Keratinocyte (primary cell): Measurements from ENCODE around the gene MAP6D1. TPM values are rescaled to one million over a fixed set of nuclear protein-coding genes. Genes with fewer than 3 reads are reported as not detected.

ENCODE experiments used
- DNase-seq: peaks from one replicate; pipeline ENCODE4 v3.0.0-alpha.2; 2011; ENCODE audit warnings: low read depth, missing footprints, low spot score
- FAIRE-seq: peaks from 2 replicates; lab custom pipeline; 2011; peaks lifted over from hg19 to GRCh38; lab: Jason Lieb, UNC
- H2AFZ ChIP-seq: 2 replicates; pipeline ENCODE4 v1.6.0; 2012; ENCODE audit warnings: low read length, control low read depth, inconsistent platforms; ENCODE audit not compliant: control insufficient read depth
- H3K27ac ChIP-seq: 2 replicates; pipeline ENCODE4 v1.5.1; 2011; ENCODE audit warnings: low read length; ENCODE audit not compliant: control insufficient read depth, insufficient read depth
- H3K27me3 ChIP-seq: 3 replicates; pipeline ENCODE4 v1.6.0; 2011; ENCODE audit warnings: low read length; ENCODE audit not compliant: control insufficient read depth, insufficient read depth; ENCODE audit errors: extremely low read depth
- H3K36me3 ChIP-seq, 2 experiments: 2 replicates in 1 of 2; 3 replicates in 1 of 2; pipeline ENCODE4 v1.5.1; 2011; ENCODE audit warnings: low read length in 2 of 2, mild to moderate bottlenecking in 1 of 2; ENCODE audit not compliant: control insufficient read depth in 2 of 2, insufficient read depth in 2 of 2; ENCODE audit errors: extremely low read depth in 1 of 2
- H3K4me1 ChIP-seq: 3 replicates; pipeline ENCODE4 v1.5.1; 2011; ENCODE audit warnings: low read length; ENCODE audit not compliant: control insufficient read depth, insufficient read depth; ENCODE audit errors: extremely low read depth
- H3K4me2 ChIP-seq: 3 replicates; pipeline ENCODE4 v1.6.0; 2011; ENCODE audit warnings: low read depth, low read length; ENCODE audit not compliant: control insufficient read depth, insufficient read depth; ENCODE audit errors: extremely low read depth
- H3K4me3 ChIP-seq, 3 experiments: fragments of 200-600 bp in 1 of 3; sonication (generic) in 1 of 3; 2 replicates in 2 of 3; 3 replicates in 1 of 3; pipeline ENCODE4 v1.5.1; 2011 to 2016; ENCODE audit warnings: low read length in 3 of 3, mild to moderate bottlenecking in 3 of 3, control low read depth in 2 of 3, inconsistent platforms in 1 of 3, low read depth in 1 of 3, mixed read lengths in 1 of 3, mixed run types in 1 of 3, moderate library complexity in 1 of 3; ENCODE audit not compliant: control insufficient read depth in 2 of 3, insufficient read depth in 2 of 3; ENCODE audit errors: extremely low read depth in 1 of 3
- H3K79me2 ChIP-seq: 2 replicates; pipeline ENCODE4 v1.6.0; 2012; ENCODE audit warnings: low read length; ENCODE audit not compliant: control insufficient read depth, insufficient read depth
- H3K9ac ChIP-seq: 3 replicates; pipeline ENCODE4 v1.6.0; 2011; ENCODE audit warnings: low read length; ENCODE audit not compliant: control insufficient read depth, insufficient read depth; ENCODE audit errors: extremely low read depth
- H3K9me1 ChIP-seq: 3 replicates; pipeline ENCODE4 v1.6.0; 2011; ENCODE audit warnings: low read length; ENCODE audit not compliant: control insufficient read depth, insufficient read depth; ENCODE audit errors: extremely low read depth
- H3K9me3 ChIP-seq: 2 replicates; pipeline ENCODE4 v1.5.1; 2012; ENCODE audit warnings: low read depth, low read length; ENCODE audit not compliant: control insufficient read depth
- H4K20me1 ChIP-seq: 3 replicates; pipeline ENCODE4 v1.6.0; 2011; ENCODE audit warnings: low read length; ENCODE audit not compliant: control insufficient read depth, insufficient read depth; ENCODE audit errors: extremely low read depth
- CTCF ChIP-seq, 3 experiments: IDR thresholded peaks in 1 of 3; conservative IDR thresholded peaks in 1 of 3; optimal IDR thresholded peaks in 1 of 3; 2 replicates in 2 of 3; 3 replicates in 1 of 3; pipeline versions ENCODE3 to v1.5.1; 2011; ENCODE audit warnings: low read length in 3 of 3, mild to moderate bottlenecking in 3 of 3, moderate library complexity in 2 of 3, control low read depth in 1 of 3, inconsistent platforms in 1 of 3; ENCODE audit not compliant: insufficient read depth in 2 of 3; ENCODE audit errors: extremely low read depth in 1 of 3
- EZH2 ChIP-seq: IDR thresholded peaks from one replicate; pipeline ENCODE4 v1.6.1; 2012; ENCODE audit warnings: inconsistent platforms, mild to moderate bottlenecking, low read length, moderate library complexity
- dilution Hi-C: fragments of 300-500 bp; cut with MboI; formaldehyde crosslinking; loops from one replicate; pipeline ENCODE4 v1.7.0; 2020; ENCODE audit warnings: low sequenced_read_pairs; ENCODE audit not compliant: extremely low pct_ligation_motif_present
- polyA plus RNA-seq, 5 experiments: library from polyadenylated mRNA; depleted of rRNA in 3 of 5; stranded (reverse) in 3 of 5; stranded (forward) in 1 of 5; unstranded in 1 of 5; fragments of >200 nt; gene quantifications; 1 replicate in 1 of 5; 2 replicates in 3 of 5; 3 replicates in 1 of 5; pipeline versions ENCODE4 v1.2.1 to v1.2.3, GENCODE V29; 2011 to 2012; ENCODE audit warnings: missing spikeins in 2 of 5, low read depth in 1 of 5, low replicate concordance in 1 of 5

The MAP6D1 gene
- polyA plus RNA-seq, 1 donor (not counting 4 experiments of a cell fraction or from before 2014, with no cell fraction given), result 1.4 TPM

GRCh38 chr3:183868796-183869195 is 43.4 kb upstream of the MAP6D1 start:
- dilution Hi-C loops, result no loop called here
- no peaks in the 10 kb centered on the region for H3K9me1 ChIP-seq
- no peak overlapping the region for H3K4me3 ChIP-seq
- no peaks in the 10 kb centered on the region for H3K27me3 ChIP-seq
- H2AFZ ChIP-seq, result no peak overlapping the region
- no peak overlapping the region for H3K4me2 ChIP-seq
- no peak for FAIRE-seq
- no peak for TF ChIP-seq EZH2
- TF ChIP-seq CTCF (optimal IDR thresholded peaks at IDR 0.05 in 1 of 3, IDR thresholded peaks at IDR 0.05 in 1 of 3, conservative IDR thresholded peaks at IDR 0.05 in 1 of 3; ENCODE audit: extremely low read depth in 1 of 3, insufficient read depth in 2 of 3, low read length in 3 of 3), result no peak
- H3K4me1 ChIP-seq, result peaks cover 10% of the 10 kb centered on the region
- H3K79me2 ChIP-seq, result peaks cover 34% of the 10 kb centered on the region
- H4K20me1 ChIP-seq, result peaks cover 3% of the 10 kb centered on the region
- no peak overlapping the region for H3K9ac ChIP-seq
- H3K36me3 ChIP-seq, result peaks cover 7 to 10% of the 10 kb centered on the region in 2 experiments
- H3K27ac ChIP-seq, result no peak overlapping the region
- no peaks in the 10 kb centered on the region for H3K9me3 ChIP-seq
- no peak for DNase-seq

GRCh38 chr3:183862610-183863009 is 37.2 kb upstream of the MAP6D1 start:
- DNase-seq (no peak), FAIRE-seq (no peak)
- Histone ChIP-seq H3K27me3 (no peaks in the 10 kb centered on the region), H3K4me1 (no peaks in the 10 kb centered on the region), H3K9ac (no peak overlapping the region), H3K27ac (no peak overlapping the region), H3K4me3 (no peak overlapping the region), H3K36me3 (peaks cover 9 to 16% of the 10 kb centered on the region in 2 experiments), H3K9me1 (no peaks in the 10 kb centered on the region), H2AFZ (no peak overlapping the region), H3K79me2 (no peaks in the 10 kb centered on the region), H3K9me3 (no peaks in the 10 kb centered on the region), H4K20me1 (no peaks in the 10 kb centered on the region), H3K4me2 (no peak overlapping the region)
- TF ChIP-seq EZH2 (no peak), CTCF (optimal IDR thresholded peaks at IDR 0.05 in 1 of 3, IDR thresholded peaks at IDR 0.05 in 1 of 3, conservative IDR thresholded peaks at IDR 0.05 in 1 of 3; ENCODE audit: extremely low read depth in 1 of 3, insufficient read depth in 2 of 3, low read length in 3 of 3) (no peak)
- dilution Hi-C loops, result no loop called here
